WTC11 (cell line): ENCODE results near the gene ZNF681. TPM values are rescaled to one million over a fixed set of nuclear protein-coding genes. Genes with fewer than 3 reads are reported as not detected.

Source experiments
- ATAC-seq: fragments of 200-7000 bp; cut with Tn5 transposase; 2 replicates; pipeline ENCODE4 v1.10.0; 2021; ENCODE audit warnings: mild to moderate bottlenecking, moderate library complexity
- CTCF ChIA-PET: fragments of 300-600 bp; sonication (Branson Sonifier 250); formaldehyde crosslinking; loops from one replicate; lab custom pipeline; 2021; ENCODE audit warnings: antibody characterized with exemption; lab: Charles Lee
- POLR2A ChIA-PET: fragments of 350-600 bp; sonication (Branson Sonifier 250); formaldehyde crosslinking; loops from one replicate; lab custom pipeline; 2021; ENCODE audit warnings: antibody characterized with exemption; lab: Charles Lee
- DNase-seq: peaks from one replicate; pipeline ENCODE4 v3.0.0; 2021; ENCODE audit warnings: low spot score
- H3K27ac Mint-ChIP-seq: 2 replicates; pipeline ENCODE4 v1.8.0; 2021; ENCODE audit warnings: mixed read lengths
- H3K27me3 Mint-ChIP-seq: 2 replicates; pipeline ENCODE4 v1.8.0; 2021; ENCODE audit warnings: low read depth, mild to moderate bottlenecking, moderate library complexity, mixed read lengths
- H3K36me3 Mint-ChIP-seq: 2 replicates; pipeline ENCODE4 v1.8.0; 2021; ENCODE audit warnings: mixed read lengths
- H3K4me1 Mint-ChIP-seq: 2 replicates; pipeline ENCODE4 v1.8.0; 2022; ENCODE audit warnings: mixed read lengths
- H3K4me3 Mint-ChIP-seq: 2 replicates; pipeline ENCODE4 v1.8.0; 2021; ENCODE audit warnings: mild to moderate bottlenecking, moderate library complexity, mixed read lengths
- H3K9me3 Mint-ChIP-seq: 2 replicates; pipeline ENCODE4 v1.8.0; 2021; ENCODE audit warnings: mixed read lengths
- CREB1 ChIP-seq: sonication (generic); formaldehyde crosslinking; IDR thresholded peaks from 2 replicates; pipeline ENCODE4 v1.8.0; 2023; ENCODE audit warnings: mild to moderate bottlenecking, missing genetic modification reagents
- FOXK1 ChIP-seq: sonication (generic); formaldehyde crosslinking; IDR thresholded peaks from 2 replicates; pipeline ENCODE4 v1.8.0; 2022; ENCODE audit warnings: mild to moderate bottlenecking, moderate library complexity, missing genetic modification reagents
- HMGA2 ChIP-seq: fragments of 250-450 bp; sonication (Bioruptor Pico); IDR thresholded peaks from 2 replicates; pipeline ENCODE4 v1.4.0; 2021; ENCODE audit warnings: mild to moderate bottlenecking, moderate library complexity
- MXD4 ChIP-seq: fragments of 250-450 bp; sonication (Bioruptor Pico); IDR thresholded peaks from 2 replicates; pipeline ENCODE4 v1.8.0; 2021; ENCODE audit warnings: mild to moderate bottlenecking, moderate library complexity, borderline replicate concordance
- NFATC4 ChIP-seq: fragments of 250-450 bp; sonication (Bioruptor Pico); IDR thresholded peaks from 2 replicates; pipeline ENCODE4 v1.9.0; 2021; ENCODE audit warnings: mild to moderate bottlenecking
- NFE2L1 ChIP-seq: sonication (generic); formaldehyde crosslinking; IDR thresholded peaks from 2 replicates; pipeline ENCODE4 v1.8.1; 2023; ENCODE audit warnings: missing genetic modification reagents
- PRRX2 ChIP-seq: fragments of 250-450 bp; sonication (Bioruptor Pico); IDR thresholded peaks from 2 replicates; pipeline ENCODE4 v1.8.0; 2021; ENCODE audit warnings: mild to moderate bottlenecking
- TEAD1 ChIP-seq: sonication (generic); formaldehyde crosslinking; IDR thresholded peaks from 2 replicates; pipeline ENCODE4 v1.8.0; 2022; ENCODE audit warnings: mild to moderate bottlenecking, missing genetic modification reagents
- ZBTB21 ChIP-seq: sonication (generic); formaldehyde crosslinking; IDR thresholded peaks from 2 replicates; pipeline ENCODE4 v1.8.1; 2023; ENCODE audit warnings: mild to moderate bottlenecking, missing genetic modification reagents, borderline replicate concordance
- ZNF232 ChIP-seq: sonication (generic); formaldehyde crosslinking; IDR thresholded peaks from 2 replicates; pipeline ENCODE4 v1.8.0; 2022; ENCODE audit warnings: mild to moderate bottlenecking, missing genetic modification reagents
- total RNA-seq: library from RNA; stranded (reverse); gene quantifications from 3 replicates; pipeline ENCODE4 v1.2.3, GENCODE V29; 2021
- TF ChIP-seq, protein P1 (sequence below): sonication (generic); formaldehyde crosslinking; IDR thresholded peaks from 2 replicates; pipeline ENCODE4 v1.8.0; 2023; ENCODE audit warnings: missing genetic modification reagents, mild to moderate bottlenecking, borderline replicate concordance
- TF ChIP-seq, protein P2 (sequence below): sonication (generic); formaldehyde crosslinking; IDR thresholded peaks from 2 replicates; pipeline ENCODE4 v1.8.1; 2023; ENCODE audit warnings: mild to moderate bottlenecking, moderate library complexity, missing genetic modification reagents
- TF ChIP-seq, protein P3 (sequence below): fragments of 250-450 bp; sonication (Bioruptor Pico); conservative IDR thresholded peaks from 2 replicates; pipeline ENCODE4 v1.9.0; 2021; ENCODE audit warnings: mild to moderate bottlenecking
- TF ChIP-seq, protein P4 (sequence below): sonication (generic); formaldehyde crosslinking; IDR thresholded peaks from 2 replicates; pipeline ENCODE4 v1.8.0; 2022; ENCODE audit warnings: mild to moderate bottlenecking, missing genetic modification reagents
- TF ChIP-seq, protein P5 (sequence below): fragments of 250-450 bp; sonication (Bioruptor Pico); IDR thresholded peaks from 2 replicates; pipeline ENCODE4 v1.9.0; 2021; ENCODE audit warnings: mild to moderate bottlenecking

Gene ZNF681
- total RNA-seq, 1 experiment from 2014 or later: 16.9 TPM

DNA sequence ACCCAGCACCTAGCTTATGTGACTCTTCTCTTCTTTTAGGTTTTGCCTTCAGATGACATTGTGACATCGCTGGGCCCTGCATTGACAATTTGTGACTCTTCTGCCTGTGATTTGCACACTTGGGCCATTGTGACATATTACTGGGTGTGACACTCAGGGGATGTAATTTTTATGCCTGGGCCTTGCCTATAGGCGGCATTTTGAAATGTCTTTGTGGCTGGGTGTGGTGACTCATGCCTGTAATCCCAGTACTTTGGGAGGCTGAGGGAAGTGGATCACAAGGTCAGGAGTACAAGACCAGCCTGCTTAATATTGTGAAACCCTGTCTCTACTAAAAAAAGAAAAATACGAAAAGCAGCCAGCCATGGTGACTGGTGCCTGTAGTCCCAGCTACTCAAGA is 28.4 kb upstream of the ZNF681 start (continued):
- TF ChIP-seq, protein P1, sequence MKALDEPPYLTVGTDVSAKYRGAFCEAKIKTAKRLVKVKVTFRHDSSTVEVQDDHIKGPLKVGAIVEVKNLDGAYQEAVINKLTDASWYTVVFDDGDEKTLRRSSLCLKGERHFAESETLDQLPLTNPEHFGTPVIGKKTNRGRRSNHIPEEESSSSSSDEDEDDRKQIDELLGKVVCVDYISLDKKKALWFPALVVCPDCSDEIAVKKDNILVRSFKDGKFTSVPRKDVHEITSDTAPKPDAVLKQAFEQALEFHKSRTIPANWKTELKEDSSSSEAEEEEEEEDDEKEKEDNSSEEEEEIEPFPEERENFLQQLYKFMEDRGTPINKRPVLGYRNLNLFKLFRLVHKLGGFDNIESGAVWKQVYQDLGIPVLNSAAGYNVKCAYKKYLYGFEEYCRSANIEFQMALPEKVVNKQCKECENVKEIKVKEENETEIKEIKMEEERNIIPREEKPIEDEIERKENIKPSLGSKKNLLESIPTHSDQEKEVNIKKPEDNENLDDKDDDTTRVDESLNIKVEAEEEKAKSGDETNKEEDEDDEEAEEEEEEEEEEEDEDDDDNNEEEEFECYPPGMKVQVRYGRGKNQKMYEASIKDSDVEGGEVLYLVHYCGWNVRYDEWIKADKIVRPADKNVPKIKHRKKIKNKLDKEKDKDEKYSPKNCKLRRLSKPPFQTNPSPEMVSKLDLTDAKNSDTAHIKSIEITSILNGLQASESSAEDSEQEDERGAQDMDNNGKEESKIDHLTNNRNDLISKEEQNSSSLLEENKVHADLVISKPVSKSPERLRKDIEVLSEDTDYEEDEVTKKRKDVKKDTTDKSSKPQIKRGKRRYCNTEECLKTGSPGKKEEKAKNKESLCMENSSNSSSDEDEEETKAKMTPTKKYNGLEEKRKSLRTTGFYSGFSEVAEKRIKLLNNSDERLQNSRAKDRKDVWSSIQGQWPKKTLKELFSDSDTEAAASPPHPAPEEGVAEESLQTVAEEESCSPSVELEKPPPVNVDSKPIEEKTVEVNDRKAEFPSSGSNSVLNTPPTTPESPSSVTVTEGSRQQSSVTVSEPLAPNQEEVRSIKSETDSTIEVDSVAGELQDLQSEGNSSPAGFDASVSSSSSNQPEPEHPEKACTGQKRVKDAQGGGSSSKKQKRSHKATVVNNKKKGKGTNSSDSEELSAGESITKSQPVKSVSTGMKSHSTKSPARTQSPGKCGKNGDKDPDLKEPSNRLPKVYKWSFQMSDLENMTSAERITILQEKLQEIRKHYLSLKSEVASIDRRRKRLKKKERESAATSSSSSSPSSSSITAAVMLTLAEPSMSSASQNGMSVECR (CRISPR knock-in tag): no peak
- TF ChIP-seq PRRX2 (CRISPR knock-in tag) (no peak), MXD4 (CRISPR knock-in tag) (no peak), ZBTB21 (CRISPR knock-in tag) (no peak)
- TF ChIP-seq, protein P2, sequence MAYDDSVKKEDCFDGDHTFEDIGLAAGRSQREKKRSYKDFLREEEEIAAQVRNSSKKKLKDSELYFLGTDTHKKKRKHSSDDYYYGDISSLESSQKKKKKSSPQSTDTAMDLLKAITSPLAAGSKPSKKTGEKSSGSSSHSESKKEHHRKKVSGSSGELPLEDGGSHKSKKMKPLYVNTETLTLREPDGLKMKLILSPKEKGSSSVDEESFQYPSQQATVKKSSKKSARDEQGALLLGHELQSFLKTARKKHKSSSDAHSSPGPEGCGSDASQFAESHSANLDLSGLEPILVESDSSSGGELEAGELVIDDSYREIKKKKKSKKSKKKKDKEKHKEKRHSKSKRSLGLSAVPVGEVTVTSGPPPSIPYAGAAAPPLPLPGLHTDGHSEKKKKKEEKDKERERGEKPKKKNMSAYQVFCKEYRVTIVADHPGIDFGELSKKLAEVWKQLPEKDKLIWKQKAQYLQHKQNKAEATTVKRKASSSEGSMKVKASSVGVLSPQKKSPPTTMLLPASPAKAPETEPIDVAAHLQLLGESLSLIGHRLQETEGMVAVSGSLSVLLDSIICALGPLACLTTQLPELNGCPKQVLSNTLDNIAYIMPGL (CRISPR knock-in tag): no peak
- TF ChIP-seq, all 79 proteins: peak for 0

DNA sequence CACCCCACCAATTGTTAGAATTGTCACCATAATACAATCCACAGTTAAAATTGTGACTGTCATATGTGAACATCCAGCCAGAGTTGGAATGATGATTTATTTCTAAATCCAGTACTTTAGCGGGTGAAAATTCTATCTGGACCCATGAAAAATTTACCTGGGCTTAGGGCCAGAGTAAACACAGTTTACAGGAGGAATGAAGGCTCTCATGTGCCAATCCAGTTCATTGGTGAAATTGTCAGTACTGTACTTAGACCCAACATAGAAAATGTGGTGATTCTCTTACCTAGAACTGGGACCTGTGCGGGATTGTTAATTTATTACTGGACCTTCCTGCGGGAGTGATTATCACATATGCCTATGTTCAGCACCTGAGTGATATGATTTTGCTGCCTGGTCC is 27.3 kb upstream of the ZNF681 start:
- Mint-ChIP-seq H3K9me3 (no peaks in the 10 kb centered on the region), H3K4me3 (no peak overlapping the region), H3K4me1 (no peaks in the 10 kb centered on the region)
- TF ChIP-seq, protein P3, sequence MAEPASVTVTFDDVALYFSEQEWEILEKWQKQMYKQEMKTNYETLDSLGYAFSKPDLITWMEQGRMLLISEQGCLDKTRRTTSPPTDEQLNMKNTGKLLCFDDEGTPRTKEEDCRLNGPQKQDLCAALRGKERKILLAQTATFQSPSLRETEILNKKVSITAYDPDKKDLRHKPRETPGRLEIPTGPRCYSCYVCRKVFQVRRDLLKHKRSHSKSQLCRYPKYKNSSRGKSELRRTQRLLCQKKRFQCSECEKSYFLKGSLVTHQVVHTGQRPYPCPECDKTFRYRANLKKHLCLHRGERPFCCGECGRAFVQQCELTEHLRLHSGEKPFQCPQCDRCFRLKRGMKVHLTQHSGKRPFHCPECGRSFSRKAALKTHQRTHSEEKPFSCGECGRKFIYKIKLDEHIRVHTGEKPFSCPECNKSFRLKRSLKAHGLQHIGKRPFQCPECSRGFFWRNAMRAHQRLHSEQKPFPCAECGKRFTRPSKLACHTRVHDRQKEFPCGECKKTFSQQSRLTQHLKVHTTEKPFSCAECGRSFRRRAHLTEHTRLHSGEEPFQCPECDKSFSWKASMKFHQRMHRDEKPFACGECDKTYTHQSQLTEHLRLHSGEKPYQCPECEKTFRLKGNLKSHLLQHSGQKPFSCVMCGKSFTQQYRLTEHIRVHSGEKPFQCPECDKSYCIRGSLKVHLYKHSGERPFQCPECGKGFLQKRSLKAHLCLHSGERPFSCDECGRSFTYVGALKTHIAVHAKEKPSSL (CRISPR knock-in tag): no peak
- TF ChIP-seq ZBTB21 (CRISPR knock-in tag) (no peak), FOXK1 (CRISPR knock-in tag) (no peak), HMGA2 (no peak), CREB1 (CRISPR knock-in tag) (no peak)
- TF ChIP-seq, protein P4, sequence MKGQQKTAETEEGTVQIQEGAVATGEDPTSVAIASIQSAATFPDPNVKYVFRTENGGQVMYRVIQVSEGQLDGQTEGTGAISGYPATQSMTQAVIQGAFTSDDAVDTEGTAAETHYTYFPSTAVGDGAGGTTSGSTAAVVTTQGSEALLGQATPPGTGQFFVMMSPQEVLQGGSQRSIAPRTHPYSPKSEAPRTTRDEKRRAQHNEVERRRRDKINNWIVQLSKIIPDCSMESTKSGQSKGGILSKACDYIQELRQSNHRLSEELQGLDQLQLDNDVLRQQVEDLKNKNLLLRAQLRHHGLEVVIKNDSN (CRISPR knock-in tag): no peak
- TF ChIP-seq, protein P5, sequence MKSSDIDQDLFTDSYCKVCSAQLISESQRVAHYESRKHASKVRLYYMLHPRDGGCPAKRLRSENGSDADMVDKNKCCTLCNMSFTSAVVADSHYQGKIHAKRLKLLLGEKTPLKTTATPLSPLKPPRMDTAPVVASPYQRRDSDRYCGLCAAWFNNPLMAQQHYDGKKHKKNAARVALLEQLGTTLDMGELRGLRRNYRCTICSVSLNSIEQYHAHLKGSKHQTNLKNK (CRISPR knock-in tag): no peak
- TF ChIP-seq, all 79 proteins: peak for 0
- Mint-ChIP-seq H3K27me3 (no peaks in the 10 kb centered on the region), H3K27ac (no peak overlapping the region), H3K36me3 (peaks cover 83% of the 10 kb centered on the region)
- ATAC-seq (no peak), DNase-seq (no peak)
- POLR2A ChIA-PET: no interaction called here
- CTCF ChIA-PET: no interaction called here

DNA sequence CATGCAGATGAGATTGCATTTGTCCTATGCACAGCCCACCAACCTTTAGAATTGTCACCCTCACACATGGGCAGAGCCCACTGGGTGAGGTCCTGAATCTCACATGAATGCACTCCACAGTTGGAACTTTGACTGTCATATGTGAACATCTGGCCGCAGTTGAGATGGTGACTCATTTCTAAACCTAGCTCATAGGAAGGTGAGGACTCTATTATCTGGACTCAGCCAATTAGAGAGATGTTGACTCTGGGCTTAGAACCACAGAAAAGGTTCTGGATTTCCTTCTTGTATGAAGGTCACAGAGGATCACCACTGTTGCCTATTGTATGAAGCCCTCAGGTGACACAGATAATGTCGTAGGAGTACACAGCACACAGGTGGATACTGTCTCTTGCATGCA is 25.6 kb upstream of the ZNF681 start:
- no peaks in the 10 kb centered on the region for H3K9me3 Mint-ChIP-seq
- DNase-seq: no peak
- no peaks in the 10 kb centered on the region for H3K4me1 Mint-ChIP-seq
- peaks cover 89% of the 10 kb centered on the region for H3K36me3 Mint-ChIP-seq
- H3K27me3 Mint-ChIP-seq: no peaks in the 10 kb centered on the region
- POLR2A ChIA-PET: no interaction called here
- CTCF ChIA-PET: no interaction called here
- TF ChIP-seq, protein P1 (CRISPR knock-in tag): no peak
- TF ChIP-seq ZNF232 (CRISPR knock-in tag): no peak
- no peak for TF ChIP-seq NFE2L1 (CRISPR knock-in tag)
- no peak for TF ChIP-seq TEAD1 (CRISPR knock-in tag)
- TF ChIP-seq NFATC4 (CRISPR knock-in tag): no peak
- ATAC-seq: no peak
- no peak overlapping the region for H3K27ac Mint-ChIP-seq
- no peak overlapping the region for H3K4me3 Mint-ChIP-seq
